Nephron (organoid): Measurements from ENCODE around the gene TMEM45B.

Source experiments
- H3K27ac Mint-ChIP-seq, 3 experiments: 2 replicates each; pipeline ENCODE4 v1.8.0; 2020; ENCODE audit warnings: mixed read lengths in 3 of 3, mild to moderate bottlenecking in 2 of 3, moderate library complexity in 1 of 3
- H3K27me3 Mint-ChIP-seq: 2 replicates; pipeline ENCODE4 v1.8.0; 2021; ENCODE audit warnings: low read depth, mild to moderate bottlenecking, moderate library complexity, mixed read lengths
- H3K36me3 Mint-ChIP-seq: 2 replicates; pipeline ENCODE4 v1.8.0; 2020; ENCODE audit warnings: low read depth, mixed read lengths
- H3K4me1 Mint-ChIP-seq: 2 replicates; pipeline ENCODE4 v1.8.0; 2020; ENCODE audit warnings: mixed read lengths
- H3K4me3 Mint-ChIP-seq, 3 experiments: 2 replicates each; pipeline ENCODE4 v1.8.0; 2020; ENCODE audit warnings: mild to moderate bottlenecking in 3 of 3, mixed read lengths in 3 of 3, moderate library complexity in 2 of 3
- H3K9me3 Mint-ChIP-seq: 2 replicates; pipeline ENCODE4 v1.8.0; 2020; ENCODE audit warnings: mixed read lengths
- TF ChIP-seq, protein P1 (sequence below), 3 experiments: fragments of 200-600 bp; sonication (generic); IDR thresholded peaks; one replicate each; pipeline ENCODE4 v1.5.0; 2021; ENCODE audit warnings: antibody characterized with exemption in 3 of 3; ENCODE audit not compliant: unreplicated experiment in 3 of 3

Gene TMEM45B

DNA sequence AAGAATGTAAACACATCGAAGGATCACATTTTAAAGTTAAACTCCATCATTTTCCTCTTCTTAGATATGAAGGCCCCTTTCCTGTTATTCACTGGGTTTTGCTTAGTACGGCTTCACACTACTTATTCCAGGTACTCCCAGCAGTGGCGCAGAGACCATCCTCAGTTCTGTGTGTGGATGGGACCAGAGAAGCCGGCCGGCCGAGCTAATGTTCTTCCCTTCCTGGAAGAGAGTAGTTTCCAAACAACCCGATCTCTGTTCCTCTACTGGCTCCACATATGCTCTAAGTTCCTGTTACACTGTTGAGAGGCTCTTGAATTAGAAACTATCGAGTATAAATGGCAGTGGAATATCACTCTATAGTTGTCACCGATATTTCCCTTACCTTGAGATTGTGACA lies 80.4 kb downstream of the TMEM45B start:
- H3K27me3 Mint-ChIP-seq, result no peaks in the 10 kb centered on the region
- TF ChIP-seq, protein P1, sequence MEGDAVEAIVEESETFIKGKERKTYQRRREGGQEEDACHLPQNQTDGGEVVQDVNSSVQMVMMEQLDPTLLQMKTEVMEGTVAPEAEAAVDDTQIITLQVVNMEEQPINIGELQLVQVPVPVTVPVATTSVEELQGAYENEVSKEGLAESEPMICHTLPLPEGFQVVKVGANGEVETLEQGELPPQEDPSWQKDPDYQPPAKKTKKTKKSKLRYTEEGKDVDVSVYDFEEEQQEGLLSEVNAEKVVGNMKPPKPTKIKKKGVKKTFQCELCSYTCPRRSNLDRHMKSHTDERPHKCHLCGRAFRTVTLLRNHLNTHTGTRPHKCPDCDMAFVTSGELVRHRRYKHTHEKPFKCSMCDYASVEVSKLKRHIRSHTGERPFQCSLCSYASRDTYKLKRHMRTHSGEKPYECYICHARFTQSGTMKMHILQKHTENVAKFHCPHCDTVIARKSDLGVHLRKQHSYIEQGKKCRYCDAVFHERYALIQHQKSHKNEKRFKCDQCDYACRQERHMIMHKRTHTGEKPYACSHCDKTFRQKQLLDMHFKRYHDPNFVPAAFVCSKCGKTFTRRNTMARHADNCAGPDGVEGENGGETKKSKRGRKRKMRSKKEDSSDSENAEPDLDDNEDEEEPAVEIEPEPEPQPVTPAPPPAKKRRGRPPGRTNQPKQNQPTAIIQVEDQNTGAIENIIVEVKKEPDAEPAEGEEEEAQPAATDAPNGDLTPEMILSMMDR (IDR thresholded peaks at IDR 0.05; ENCODE audit: unreplicated experiment in 3 of 3), result no peak
- no peaks in the 10 kb centered on the region for H3K9me3 Mint-ChIP-seq
- H3K27ac Mint-ChIP-seq, result peak overlapping the region; percentile 78 to 95 (median 94)
- peak overlapping the region; percentile 94 to 95 (median 95) for H3K4me3 Mint-ChIP-seq
- H3K36me3 Mint-ChIP-seq, result peaks cover 44% of the 10 kb centered on the region
- H3K4me1 Mint-ChIP-seq, result peaks cover 18% of the 10 kb centered on the region

DNA sequence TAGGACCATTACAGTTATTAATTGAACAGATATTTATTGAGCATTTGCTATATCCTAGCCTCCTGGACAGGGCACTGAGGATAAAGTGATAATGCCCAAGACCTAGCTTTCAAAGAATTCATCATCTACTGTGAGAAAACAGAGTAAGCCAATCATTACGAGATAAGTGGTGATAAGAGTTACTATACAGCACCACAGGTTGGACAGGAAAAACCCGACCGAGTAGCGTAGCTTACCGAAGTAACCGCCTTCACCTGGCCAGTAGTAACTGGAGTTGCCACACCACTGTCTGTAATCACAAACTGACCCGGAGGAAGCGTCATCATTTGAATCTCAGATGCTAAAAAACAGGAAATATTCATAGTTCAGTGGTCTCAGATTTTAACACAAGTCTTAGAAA lies 89.8 kb downstream of the TMEM45B start:
- no peak overlapping the region for H3K27ac Mint-ChIP-seq
- no peak overlapping the region for H3K4me3 Mint-ChIP-seq
- no peaks in the 10 kb centered on the region for H3K4me1 Mint-ChIP-seq
- H3K27me3 Mint-ChIP-seq, result no peaks in the 10 kb centered on the region
- peaks cover 49% of the 10 kb centered on the region for H3K36me3 Mint-ChIP-seq
- H3K9me3 Mint-ChIP-seq, result no peaks in the 10 kb centered on the region
- TF ChIP-seq, protein P1 (IDR thresholded peaks at IDR 0.05; ENCODE audit: unreplicated experiment in 3 of 3), result no peak
